Astrocyte of the cerebellum (primary cell): ENCODE results near the gene RGS13.

Experiments
- DNase-seq: peaks from one replicate; pipeline ENCODE4 v3.0.0-alpha.2; 2011; ENCODE audit warnings: low read depth
- H3K4me3 ChIP-seq: 2 replicates; pipeline ENCODE4 v1.5.1; 2011; ENCODE audit warnings: mild to moderate bottlenecking, low read depth, low read length, moderate library complexity
- in situ Hi-C: cut with HindIII; loops from 2 replicates; pipeline ENCODE4 v1.10.0; 2017; ENCODE audit warnings: low sequenced_read_pairs
- TF ChIP-seq, protein P1 (sequence below): IDR thresholded peaks from 2 replicates; pipeline ENCODE4 v1.5.1; 2012; ENCODE audit warnings: low read length, low read depth, moderate library complexity, mild to moderate bottlenecking; ENCODE audit errors: missing control alignments

The RGS13 gene

DNA sequence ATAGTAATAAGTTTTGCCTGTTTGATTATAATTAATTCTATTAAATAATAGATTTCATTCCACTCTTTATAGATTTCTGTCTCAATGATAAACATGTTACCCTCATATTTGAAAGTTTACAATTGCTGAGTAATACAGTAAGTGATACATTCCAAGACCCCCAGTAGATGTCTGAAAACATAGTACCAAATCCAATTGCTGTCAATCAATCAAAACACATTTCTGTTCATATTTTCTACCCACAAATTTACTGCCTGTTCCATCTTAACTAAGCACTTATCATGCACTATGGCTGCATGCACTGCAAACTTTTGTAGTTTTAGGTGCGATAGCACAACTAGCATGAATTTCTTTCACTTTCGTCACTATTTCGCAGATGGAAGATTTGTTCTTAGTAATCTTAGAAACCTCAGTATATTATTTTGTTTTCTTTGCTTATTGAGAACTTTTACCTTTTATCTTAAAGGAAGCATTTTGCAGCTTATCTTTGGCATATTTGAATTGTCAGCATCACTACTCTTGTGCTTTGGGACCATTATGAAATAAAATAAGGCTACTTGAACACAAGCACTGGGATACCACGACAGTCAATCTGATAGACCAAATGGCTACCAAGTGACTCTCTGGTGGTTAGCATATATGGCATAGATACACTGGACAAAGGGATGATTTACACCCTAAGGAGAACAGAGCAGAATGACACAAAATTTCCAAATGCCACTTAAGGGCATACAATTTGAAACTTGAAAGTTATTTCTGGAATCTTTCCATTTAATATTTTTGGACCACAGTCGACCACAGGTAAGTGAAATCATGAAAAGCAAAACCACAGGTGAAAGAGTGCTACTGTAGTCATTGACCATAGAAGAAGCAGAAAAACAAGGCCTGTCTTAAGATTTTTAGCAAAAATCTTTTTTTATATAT is 67.6 kb downstream of the RGS13 start:
- no peak for DNase-seq
- TF ChIP-seq, protein P1, sequence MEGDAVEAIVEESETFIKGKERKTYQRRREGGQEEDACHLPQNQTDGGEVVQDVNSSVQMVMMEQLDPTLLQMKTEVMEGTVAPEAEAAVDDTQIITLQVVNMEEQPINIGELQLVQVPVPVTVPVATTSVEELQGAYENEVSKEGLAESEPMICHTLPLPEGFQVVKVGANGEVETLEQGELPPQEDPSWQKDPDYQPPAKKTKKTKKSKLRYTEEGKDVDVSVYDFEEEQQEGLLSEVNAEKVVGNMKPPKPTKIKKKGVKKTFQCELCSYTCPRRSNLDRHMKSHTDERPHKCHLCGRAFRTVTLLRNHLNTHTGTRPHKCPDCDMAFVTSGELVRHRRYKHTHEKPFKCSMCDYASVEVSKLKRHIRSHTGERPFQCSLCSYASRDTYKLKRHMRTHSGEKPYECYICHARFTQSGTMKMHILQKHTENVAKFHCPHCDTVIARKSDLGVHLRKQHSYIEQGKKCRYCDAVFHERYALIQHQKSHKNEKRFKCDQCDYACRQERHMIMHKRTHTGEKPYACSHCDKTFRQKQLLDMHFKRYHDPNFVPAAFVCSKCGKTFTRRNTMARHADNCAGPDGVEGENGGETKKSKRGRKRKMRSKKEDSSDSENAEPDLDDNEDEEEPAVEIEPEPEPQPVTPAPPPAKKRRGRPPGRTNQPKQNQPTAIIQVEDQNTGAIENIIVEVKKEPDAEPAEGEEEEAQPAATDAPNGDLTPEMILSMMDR: no peak
- H3K4me3 ChIP-seq: no peak overlapping the region
- in situ Hi-C loops: no loop called here

DNA sequence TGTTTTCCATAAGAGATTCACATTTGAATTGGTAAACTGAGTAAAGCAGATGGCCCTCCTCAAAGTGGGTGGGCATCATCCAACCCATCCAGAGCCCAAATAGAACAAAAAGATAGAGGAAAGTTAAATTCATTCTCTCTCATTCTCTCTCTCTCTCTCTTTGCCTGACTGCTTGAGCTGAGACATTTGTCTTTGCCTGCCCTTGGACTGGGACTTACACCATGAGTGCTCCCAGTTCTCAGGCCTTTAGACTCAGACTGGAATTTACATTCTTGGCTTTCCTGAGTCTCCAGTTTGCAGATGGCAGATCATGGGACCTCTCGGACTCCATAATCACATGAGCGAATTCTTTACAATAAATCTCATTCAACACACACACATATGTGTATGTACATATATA is 69.6 kb downstream of the RGS13 start:
- TF ChIP-seq, protein P1: no peak
- DNase-seq: no peak
- in situ Hi-C loops: no loop called here
- H3K4me3 ChIP-seq: no peak overlapping the region

DNA sequence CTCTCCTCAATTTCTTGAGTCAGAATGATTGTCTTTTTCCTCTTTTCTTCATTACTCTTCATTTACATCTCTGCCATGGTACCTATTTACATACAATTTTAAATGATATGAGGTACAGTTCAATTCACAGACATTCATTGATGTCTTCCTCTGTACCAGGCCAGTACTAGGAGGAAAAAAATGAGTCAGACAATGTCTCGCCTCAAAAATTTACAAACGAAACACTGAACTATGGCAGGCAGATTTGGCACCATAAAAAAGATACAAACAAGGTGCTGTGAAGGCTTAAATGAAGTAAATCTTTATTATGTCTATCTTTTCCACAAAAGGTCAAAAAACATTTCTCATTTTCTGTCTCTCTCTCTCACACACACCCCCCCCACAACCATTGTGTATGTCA is 71.0 kb downstream of the RGS13 start:
- no peak for DNase-seq
- TF ChIP-seq, protein P1: no peak
- in situ Hi-C loops: no loop called here
- H3K4me3 ChIP-seq: no peak overlapping the region

DNA sequence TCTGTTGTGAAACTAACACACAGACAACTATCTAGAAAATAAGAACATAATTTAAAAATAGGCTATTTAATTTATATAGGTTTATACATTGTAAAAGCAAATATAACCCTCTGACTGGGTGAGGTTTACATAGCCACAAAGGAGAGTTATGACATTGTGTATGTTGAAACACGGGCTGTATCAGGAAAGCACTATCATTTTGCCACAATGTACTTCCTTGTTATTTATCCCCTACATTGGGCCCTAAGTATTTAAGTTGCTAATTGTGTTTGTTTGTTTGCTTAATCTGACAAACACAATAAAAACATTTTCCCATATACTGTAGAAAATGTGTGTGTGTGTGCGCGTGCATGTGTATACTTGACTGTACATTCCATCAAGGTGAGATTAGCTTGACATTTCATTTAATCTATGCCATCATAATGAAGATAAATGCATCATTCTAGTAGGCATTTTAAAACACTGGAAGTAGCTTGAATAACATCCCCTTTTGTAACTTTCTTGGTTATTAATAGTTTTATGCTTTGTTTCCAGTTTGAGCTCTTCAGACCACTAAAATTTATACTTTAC is 72.1 kb downstream of the RGS13 start:
- TF ChIP-seq, protein P1: no peak
- DNase-seq: no peak
- in situ Hi-C loops: no loop called here
- H3K4me3 ChIP-seq: no peak overlapping the region

DNA sequence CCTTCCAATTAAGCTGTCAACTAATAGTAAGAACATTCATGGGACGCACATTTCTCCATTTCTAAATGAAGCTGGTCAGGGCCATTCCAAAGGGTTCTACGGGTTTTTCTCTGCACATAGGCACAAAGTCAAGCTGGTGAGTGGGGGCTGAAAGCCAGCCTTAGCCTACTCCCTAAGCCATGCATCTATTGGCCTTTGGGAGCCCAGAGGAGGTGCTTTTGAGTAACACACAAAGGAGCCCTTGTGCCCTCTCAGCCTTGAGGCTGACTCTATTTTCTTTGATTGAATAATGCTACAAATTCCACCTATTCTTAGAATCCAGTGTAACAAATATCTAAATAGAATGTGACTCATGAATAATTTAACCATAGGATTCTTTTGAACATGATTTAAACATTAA is 73.6 kb downstream of the RGS13 start:
- DNase-seq: no peak
- TF ChIP-seq, protein P1: no peak
- in situ Hi-C loops: no loop called here

More for the DNA sequence above, 73.6 kb downstream of the RGS13 start:
- H3K4me3 ChIP-seq: no peak overlapping the region
